Measurements from ENCODE around the gene GSN.

DNA sequence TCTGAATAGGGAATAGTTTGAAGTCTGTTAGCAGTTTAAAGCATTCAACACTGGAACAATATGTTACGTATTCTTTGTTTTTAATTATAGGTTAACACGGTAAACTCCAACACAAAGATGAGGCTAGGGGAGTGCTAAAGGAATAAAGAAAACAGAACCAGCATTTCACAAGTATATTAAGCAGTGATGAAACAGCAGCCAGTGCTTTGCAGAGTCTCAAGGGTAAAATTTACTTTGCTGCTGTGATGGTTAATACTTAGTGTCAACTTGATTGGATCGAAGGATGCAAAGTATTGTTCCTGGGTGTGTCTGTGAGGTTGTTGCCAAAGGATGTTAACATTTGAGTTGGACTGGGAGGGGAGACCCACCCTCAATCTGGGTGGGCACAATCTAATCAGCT lies 30.0 kb upstream of the GSN start:
- TF ChIP-seq, protein P1, sequence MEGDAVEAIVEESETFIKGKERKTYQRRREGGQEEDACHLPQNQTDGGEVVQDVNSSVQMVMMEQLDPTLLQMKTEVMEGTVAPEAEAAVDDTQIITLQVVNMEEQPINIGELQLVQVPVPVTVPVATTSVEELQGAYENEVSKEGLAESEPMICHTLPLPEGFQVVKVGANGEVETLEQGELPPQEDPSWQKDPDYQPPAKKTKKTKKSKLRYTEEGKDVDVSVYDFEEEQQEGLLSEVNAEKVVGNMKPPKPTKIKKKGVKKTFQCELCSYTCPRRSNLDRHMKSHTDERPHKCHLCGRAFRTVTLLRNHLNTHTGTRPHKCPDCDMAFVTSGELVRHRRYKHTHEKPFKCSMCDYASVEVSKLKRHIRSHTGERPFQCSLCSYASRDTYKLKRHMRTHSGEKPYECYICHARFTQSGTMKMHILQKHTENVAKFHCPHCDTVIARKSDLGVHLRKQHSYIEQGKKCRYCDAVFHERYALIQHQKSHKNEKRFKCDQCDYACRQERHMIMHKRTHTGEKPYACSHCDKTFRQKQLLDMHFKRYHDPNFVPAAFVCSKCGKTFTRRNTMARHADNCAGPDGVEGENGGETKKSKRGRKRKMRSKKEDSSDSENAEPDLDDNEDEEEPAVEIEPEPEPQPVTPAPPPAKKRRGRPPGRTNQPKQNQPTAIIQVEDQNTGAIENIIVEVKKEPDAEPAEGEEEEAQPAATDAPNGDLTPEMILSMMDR (IDR thresholded peaks at IDR 0.05 in 4 of 5, conservative IDR thresholded peaks at IDR 0.05 in 1 of 5) = no peak
- TF ChIP-seq POLR2A (IDR thresholded peaks at IDR 0.05) = no peak
